HG02981 (cell line): ENCODE data around the gene MID1.
A peak's percentile ranks its signal among the peaks of the same experiment; 100 is the strongest.

Source experiments
- ATAC-seq: cut with Tn5 transposase; IDR thresholded peaks from one replicate; pipeline ENCODE4 v1.9.1; 2021; ENCODE audit warnings: mild to moderate bottlenecking, moderate library complexity; ENCODE audit not compliant: unreplicated experiment

The MID1 gene

DNA sequence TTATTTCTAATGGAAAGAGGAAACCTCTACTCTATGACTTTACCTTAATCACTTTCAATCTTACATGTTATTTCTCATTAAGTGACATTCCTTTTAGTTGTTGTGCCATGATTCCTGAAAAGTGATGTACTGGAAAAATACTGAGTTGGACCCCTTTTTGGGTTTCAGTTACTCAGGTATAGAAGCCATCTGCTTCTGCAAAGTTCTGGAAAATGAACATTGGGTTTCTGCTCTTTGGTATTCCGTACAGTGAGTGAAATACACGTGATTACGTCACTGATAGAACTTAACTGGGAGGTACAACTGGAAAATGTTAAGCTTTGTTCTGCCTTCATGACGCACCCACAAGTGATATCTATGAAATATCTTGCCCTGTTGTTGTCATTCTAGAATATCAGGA, 114.7 kb downstream of the MID1 start:
- no peak for ATAC-seq

DNA sequence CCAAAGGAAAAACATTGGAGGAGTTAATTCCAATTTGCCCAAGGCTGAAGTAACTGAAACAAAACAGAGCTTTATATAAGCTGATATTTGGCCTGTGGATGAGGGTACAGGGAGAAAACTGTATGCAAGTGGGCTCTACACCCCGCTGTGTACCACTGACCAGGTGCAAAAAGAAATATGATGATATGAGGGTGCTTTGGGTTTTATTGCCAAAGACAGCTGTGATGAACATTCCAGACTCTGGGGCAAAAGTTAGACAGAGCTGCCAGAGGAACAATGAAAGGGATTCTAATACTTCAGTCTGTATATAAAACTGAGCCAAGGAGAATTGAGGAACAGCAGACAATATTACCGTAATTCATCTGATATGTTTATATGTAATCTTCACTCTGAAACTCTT, 117.4 kb downstream of the MID1 start:
- ATAC-seq, result no peak

DNA sequence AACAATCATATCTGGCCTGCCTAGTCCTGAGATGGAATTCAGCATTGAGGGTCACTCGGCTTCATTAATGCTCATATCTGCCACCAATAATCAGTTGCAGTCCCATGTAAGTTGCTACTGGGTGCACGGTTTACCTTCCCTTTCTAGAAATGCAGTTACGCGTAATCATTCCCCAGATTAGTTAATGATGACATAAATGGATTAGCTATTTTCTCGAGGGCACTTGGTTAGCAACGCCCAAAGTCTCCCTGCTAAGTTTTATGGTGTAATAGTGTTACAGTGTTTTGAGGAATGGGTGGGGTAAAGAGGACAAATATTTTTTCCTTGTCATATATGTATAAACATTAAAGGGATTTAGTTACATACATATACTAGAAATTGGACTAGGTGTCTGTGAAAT, 118.8 kb downstream of the MID1 start:
- ATAC-seq, result no peak

- ATAC-seq, result no peak
These were observed 123.9 kb downstream of the MID1 start for GRCh38 chrX:10496345-10496965.

GRCh38 chrX:10495677-10496076, 124.7 kb downstream of the MID1 start:
- ATAC-seq, result no peak

DNA sequence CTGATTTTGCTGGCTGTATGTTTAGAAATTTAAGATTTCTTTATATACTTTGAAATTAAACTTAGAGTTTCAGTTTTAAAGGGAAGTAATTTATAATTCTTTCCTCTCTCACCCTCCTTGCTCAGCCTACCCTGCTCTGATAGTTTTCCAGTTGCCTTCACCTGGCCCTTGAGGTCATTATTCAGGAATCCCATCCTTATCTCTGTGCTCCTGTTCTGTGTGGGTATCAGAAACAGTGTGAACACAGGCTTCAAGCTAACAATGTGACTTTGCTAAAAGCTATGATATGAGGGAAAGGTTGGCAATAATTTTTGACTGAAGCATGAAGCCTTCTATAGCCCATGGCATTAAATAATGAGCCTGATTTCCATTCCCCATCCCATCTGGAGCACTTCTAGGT, 128.1 kb downstream of the MID1 start:
- ATAC-seq, result no peak

DNA sequence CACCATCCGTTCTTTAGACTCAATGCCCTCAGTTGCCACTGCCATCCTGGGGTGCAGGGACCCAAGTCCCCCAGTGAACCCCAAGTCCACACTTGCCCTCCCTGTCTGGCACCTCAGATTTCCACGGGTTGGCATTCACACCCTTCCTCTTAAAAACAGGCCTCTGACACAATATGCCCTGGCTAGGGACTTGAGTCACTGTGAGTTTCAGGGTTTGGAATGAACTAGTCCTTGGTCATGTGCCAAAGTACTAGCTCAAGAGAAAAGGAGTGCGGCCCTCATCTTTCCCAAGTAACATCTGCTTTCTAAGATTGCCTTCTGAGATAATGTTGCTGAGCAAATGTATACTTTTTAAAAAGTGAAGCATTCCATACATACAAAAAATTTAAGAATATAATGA, 134.0 kb downstream of the MID1 start:
- no peak for ATAC-seq

DNA sequence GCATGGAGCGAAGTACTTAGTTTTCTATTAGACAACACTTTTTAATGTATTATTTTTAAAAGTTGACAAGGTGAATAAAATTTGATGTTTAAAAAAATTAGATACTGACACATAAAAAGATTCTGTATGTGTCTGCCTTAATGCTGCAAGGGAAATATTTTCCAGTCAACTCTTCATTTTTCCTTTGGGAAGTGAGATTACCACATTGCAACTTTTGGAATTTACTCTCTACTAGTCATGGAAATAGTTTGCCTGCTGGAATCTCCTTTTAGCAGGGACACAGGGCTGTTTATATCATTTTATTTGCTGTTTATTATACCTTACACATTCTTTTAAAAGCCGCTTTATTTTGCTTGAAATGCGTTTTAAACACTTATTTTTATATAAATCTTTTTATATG, 135.1 kb downstream of the MID1 start:
- ATAC-seq, result no peak

GRCh38 chrX:10484683-10485247, 135.6 kb downstream of the MID1 start:
- ATAC-seq, result no peak

DNA sequence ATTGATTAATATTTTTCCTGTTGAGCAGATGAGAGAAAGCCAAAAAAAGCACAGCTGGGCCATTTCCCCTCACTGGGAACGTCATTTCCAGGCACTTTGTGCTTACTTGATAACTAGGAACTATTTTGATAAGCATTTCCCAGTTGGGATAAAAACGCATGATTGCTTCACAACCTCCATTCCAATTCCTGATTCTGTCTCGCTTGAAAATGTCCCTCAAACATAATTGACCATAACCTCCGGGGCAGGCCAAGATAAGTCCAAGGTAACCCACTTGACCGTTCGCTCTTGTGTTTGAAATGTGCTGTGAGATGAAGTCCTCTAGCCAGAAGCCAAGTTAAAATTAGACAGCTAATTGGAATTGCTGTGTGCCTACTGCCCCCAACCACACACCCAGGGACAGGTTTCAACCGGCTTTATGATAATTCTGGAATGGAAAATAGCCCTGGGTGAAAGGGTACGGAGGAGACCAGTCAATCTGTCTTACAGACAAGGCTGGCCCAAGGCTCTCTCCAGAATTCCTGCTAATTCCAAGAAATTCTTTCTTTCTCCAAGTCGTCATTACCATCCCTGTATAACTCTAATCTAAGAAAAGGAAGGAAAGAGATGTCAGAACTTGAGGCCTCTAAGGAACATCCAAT, 137.1 kb downstream of the MID1 start:
- ATAC-seq, result no peak

GRCh38 chrX:10482708-10483107, 137.7 kb downstream of the MID1 start:
- ATAC-seq, result no peak

- ATAC-seq, result peak; percentile 93
These were observed 138.1 kb downstream of the MID1 start for GRCh38 chrX:10482261-10482660.

- no peak for ATAC-seq
These were observed 139.5 kb downstream of the MID1 start for GRCh38 chrX:10480861-10481260.

GRCh38 chrX:10479508-10479907, 140.9 kb downstream of the MID1 start:
- ATAC-seq, result no peak

GRCh38 chrX:10477525-10477924, 142.9 kb downstream of the MID1 start:
- ATAC-seq, result no peak

GRCh38 chrX:10474913-10475568, 145.3 kb downstream of the MID1 start:
- no peak for ATAC-seq

DNA sequence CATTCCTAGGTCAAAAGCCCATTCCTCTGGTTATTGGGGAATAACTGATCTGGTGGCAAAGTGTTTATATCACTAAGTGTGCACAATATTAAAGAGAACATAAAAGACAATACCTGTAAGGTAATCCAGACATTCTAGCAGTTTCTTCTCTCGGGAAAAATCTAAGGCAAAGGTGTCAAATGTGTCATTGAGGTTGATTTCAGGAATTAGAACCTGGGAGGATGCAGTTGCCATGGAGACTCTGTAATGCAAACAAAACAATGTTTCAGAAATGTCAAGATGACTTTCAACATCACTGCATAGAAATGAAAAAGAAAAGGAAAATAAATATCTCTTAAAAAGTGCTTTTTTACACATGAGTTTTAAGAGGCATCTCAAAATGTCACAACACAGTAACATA, 145.9 kb downstream of the MID1 start:
- ATAC-seq, result no peak

DNA sequence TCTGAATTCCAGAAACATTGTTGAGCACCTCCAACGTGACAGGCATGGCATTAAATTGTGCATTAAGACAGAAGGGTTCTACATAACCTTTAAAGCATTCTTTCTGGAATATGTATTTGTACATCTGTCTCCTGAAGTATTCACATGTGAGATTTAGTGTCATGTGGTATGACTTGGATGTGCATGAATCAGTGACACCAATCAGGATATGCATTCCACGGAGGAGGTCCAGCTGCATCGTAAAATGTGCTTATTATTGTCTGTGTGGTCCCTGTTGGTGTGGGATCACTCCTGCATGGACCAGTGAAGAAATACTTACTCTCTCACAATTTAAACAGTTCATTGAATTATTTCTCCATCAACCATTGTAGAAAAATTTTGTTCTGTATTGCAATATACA, 149.0 kb downstream of the MID1 start:
- ATAC-seq, result no peak

- ATAC-seq, result no peak
These were observed 150.4 kb downstream of the MID1 start for GRCh38 chrX:10470009-10470408.

DNA sequence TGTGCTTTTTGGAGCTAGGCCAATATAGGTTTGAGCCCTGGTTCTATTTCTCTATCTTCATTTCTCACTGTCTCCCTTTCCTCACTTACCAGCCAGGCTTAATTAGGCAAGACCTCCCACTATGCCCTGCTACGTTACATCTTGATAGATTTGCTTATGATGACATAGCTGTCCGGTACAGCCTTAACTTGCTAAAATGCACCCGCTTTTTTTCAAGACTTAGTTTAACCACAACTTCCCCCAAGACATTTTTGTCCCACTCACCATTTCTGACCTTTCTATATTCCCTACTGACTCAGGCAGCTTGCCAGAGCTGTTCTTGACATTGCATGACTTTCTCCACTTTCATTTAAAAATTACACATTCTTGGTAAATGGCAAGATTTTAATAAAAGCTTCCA, 152.6 kb downstream of the MID1 start:
- no peak for ATAC-seq

GRCh38 chrX:10465254-10465653, 155.1 kb downstream of the MID1 start:
- no peak for ATAC-seq

- no peak for ATAC-seq
These were observed 163.3 kb downstream of the MID1 start for GRCh38 chrX:10457092-10457491.
